ENCODE measurements around the gene CASQ2.
"Not testable (repeated sequence)": the region's sequence is repeated elsewhere in the genome, so short reads cannot be mapped to it uniquely, and the experiment has no call there.

The CASQ2 gene

GRCh38 chr1:115781343-115781742, 12.8 kb upstream of the CASQ2 start:
- no peak for DNase-seq (ENCODE audit: low read depth in 3 of 3)

GRCh38 chr1:115780655-115781054, 12.1 kb upstream of the CASQ2 start:
- DNase-seq (ENCODE audit: low read depth in 3 of 3): not testable (repeated sequence)

GRCh38 chr1:115779075-115779474, 10.6 kb upstream of the CASQ2 start:
- DNase-seq (ENCODE audit: low read depth in 3 of 3): not testable (repeated sequence)

GRCh38 chr1:115771847-115772457, 3.4 kb upstream of the CASQ2 start:
- peak in 1 of 3 donors; percentile 5 for DNase-seq (ENCODE audit: low read depth in 3 of 3)

GRCh38 chr1:115771094-115771846, 2.8 kb upstream of the CASQ2 start:
- no peak for DNase-seq (ENCODE audit: low read depth in 3 of 3)

DNA sequence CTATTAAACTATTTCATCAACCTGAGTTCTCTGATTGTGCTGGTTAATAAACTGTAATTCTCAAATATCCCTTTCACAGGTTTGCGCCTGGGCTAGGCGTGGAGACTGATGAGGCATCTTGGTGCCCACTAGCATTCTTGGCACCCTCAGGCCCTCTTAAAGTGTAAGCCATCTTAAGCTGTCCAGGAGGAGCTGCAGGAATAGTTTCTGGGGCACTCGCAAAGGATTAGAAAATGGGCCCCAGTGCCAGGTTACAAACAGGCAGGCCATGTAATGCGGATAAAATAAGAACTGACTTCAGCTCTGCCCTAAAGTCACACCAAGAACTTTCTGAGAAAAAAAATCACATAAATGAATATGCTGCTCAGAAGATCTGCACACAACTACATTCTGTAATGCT, 1.1 kb downstream of the CASQ2 start:
- no peak for DNase-seq (ENCODE audit: low read depth in 3 of 3)

GRCh38 chr1:115765091-115765490, 3.4 kb downstream of the CASQ2 start:
- no peak for DNase-seq (ENCODE audit: low read depth in 3 of 3)

- no peak for DNase-seq (ENCODE audit: low read depth in 3 of 3)
Measured at GRCh38 chr1:115764541-115764940, 4.0 kb downstream of the CASQ2 start.

DNA sequence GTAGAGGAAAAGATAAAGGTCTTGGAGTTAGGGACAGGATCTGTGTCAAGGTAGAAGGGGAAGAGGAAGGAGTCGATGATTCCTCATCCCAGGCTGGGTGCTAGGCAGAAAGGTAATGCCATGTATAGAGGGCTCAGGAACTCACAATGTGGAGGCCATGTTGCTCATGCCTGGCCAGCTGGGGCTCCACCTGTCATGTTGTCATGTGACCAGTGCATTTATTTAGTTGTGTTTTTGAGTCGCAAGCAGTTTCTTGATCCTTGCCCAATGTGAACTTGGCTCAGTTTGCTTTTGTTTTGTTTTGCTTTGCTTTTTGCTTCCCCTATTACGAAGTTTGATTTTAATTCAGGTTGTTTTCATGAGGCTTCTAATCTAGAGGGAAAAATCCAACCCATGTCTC, 5.7 kb downstream of the CASQ2 start:
- no peak for DNase-seq (ENCODE audit: low read depth in 3 of 3)

DNA sequence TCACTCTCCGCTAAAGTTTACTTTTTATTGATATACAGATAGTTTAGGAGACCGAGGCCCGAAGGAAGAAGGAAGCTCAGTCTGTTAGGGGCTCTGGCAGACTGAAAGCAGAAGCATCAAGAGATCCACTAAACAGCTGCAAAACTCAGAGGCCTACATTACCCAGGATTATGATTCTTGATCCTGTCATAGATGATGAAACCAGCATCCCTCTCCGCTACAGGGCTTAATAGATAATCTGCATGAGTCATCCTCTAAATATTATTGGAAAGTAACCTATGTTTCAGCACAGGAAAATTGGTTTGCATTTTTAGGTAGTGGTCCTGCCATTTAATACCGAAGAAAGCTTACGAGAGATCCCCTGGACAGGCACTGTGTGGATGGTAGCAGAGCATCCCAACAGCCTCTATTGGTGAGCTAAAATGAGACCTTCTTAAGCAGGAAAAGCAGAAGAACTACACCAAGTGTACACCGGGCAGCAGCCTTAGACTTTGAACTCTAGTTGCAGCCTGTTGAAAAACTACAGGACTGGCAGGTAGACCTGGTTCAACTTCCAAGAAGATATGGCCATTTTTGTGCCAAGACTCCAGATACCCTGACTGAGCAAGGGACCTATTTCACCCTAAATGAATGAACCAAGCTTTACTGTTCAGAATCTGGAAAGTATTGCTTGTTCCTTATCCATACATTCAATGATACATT, 6.8 kb downstream of the CASQ2 start:
- DNase-seq (ENCODE audit: low read depth in 3 of 3): no peak

- no peak for DNase-seq (ENCODE audit: low read depth in 3 of 3)
Measured at GRCh38 chr1:115757856-115758255, 10.7 kb downstream of the CASQ2 start.

GRCh38 chr1:115757326-115757725, 11.2 kb downstream of the CASQ2 start:
- DNase-seq (ENCODE audit: low read depth in 3 of 3): no peak

DNA sequence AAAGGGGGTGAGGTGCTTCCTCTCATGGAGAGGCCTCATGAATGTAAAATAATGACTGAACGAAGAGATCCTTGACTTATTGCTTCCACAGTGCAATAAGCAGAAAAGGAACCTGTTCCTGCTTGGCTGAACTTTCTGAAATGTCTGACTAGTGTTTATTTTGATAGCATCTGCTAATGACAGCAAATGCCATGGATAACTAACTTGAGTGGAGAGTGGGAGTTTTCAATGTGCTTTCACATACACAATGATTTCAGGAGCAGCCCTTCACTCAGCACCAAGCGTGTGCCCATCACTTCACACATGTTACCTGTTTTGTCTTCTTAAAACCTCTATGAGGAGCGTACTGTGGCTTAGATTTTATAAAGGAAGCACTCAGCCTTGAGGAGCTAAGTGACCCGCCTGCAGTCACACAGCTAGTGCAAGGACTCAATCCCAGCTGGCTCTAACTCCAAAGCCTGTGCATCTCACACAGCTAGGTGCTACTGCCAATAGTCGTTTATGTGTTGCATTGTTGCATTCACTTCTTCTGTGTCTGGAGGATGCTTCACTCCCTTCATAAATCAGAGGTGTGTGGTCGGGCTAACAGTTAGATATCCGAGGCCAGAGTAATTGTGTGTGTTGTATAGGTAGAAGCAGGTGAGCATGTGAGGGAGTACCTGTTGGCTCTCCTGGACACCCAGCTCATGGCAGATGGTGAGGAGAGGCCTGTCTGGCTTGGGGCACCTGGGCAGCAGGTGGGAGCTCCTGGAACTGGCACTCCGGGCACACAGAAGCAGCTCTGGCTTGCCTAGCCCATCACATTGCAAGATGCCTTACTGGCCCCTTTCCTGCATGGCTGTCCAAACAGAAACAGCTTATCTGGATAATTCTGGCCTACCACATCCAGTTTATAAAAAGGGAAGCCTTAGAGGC, 12.8 kb downstream of the CASQ2 start:
- DNase-seq (ENCODE audit: low read depth in 3 of 3): no peak

DNA sequence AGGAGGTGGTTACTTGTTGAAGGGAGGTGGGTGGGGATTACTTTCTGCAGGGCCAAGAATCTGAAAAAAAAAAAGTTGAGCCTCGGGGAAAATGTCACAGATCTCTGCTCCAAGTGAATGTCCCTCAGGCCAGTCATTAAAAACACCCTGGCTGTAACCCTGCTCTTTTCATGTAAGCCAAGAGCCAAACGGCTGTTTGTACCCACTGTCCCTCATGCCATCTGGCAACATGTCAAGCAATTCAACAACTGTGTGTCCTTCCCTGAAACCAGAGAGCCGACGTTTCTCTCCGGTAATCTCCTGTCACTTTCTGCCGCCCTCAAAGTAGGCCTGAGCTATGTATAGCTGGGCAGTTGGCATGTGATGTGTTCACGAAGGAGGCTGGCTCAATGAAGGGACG, 14.7 kb downstream of the CASQ2 start:
- DNase-seq (ENCODE audit: low read depth in 3 of 3): no peak

DNA sequence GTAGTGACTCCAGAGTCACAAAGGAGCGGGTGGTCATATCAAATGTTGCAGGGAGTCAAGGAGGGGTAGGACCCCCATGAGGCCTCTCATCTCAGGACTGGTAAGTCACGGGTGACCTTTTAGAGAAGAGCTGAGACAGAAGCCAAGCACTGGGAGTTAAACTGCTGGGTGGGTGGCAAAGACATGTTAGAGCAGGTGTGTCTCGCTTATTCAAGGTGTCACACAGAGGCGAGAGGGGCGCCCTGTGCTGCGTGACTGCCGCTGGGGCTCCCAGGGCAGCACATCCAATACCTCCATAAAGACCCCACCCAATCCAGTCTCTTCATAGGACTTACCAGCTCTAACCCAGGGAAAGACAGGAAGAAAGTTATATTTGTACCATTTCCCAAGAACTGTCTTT, 15.2 kb downstream of the CASQ2 start:
- no peak for DNase-seq (ENCODE audit: low read depth in 3 of 3)

GRCh38 chr1:115748401-115749150, 19.9 kb downstream of the CASQ2 start:
- DNase-seq (ENCODE audit: low read depth in 3 of 3): no peak

DNA sequence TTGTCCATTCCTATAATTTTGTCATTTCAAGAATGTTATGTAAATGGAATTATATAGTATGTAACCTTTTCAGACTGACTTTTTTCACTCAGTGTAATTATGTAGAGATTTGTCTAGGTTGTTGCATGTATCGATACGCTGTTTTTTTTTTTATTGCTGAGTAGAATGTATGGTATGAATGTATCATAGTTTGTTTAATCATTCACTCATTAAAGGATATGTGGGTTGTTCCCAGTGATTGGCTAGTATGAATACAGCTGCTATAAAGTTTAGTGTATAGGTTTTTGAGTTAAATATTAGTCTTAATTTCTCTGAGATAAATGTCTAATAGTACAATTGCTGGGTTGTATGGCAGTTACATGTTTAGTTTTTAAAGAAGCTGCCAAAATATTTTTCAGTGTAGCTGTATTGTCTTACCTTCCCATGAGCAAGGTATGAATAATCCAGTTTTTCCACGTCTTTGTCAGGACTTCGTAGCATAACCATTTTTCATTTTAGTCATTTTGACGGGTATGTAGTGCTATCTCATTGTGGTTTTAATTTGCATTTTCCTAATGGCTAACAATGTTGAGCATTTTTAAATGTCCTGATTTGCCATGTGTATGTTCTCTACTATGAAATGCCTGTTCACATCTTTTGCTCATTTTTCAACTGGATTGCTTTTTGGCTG, 22.4 kb downstream of the CASQ2 start:
- DNase-seq (ENCODE audit: low read depth in 3 of 3): no peak

DNA sequence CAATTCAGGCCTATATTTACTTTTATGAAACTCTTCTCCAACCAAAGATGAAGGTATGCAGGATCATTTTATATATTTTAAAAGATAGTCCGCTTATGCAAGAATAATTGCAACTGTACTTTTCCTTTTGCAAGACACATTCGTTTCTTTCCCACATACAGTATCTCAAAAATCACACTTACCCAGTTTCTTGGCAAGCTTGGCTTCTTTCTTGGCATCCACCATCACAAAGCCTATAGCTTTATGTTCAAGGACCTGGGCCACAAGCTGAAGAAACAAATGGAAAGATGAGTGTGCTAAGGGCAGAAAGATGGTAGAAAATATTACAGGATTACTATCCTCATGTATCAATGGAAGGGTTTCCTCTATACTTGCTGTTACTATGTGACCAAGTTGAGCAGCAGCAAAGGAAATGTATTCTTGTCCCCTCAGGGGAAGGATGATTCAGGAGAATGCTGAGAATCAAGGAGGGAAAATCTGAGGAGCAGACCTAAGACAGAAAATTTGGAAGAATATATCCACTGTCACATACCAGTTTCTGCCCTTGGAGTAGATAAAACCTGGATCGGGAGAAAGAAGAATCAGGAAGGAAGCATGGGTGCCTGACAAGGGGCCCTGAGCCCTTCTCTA, 23.8 kb downstream of the CASQ2 start:
- DNase-seq (ENCODE audit: low read depth in 3 of 3): no peak

GRCh38 chr1:115740811-115741210, 27.7 kb downstream of the CASQ2 start:
- no peak for DNase-seq (ENCODE audit: low read depth in 3 of 3)

DNA sequence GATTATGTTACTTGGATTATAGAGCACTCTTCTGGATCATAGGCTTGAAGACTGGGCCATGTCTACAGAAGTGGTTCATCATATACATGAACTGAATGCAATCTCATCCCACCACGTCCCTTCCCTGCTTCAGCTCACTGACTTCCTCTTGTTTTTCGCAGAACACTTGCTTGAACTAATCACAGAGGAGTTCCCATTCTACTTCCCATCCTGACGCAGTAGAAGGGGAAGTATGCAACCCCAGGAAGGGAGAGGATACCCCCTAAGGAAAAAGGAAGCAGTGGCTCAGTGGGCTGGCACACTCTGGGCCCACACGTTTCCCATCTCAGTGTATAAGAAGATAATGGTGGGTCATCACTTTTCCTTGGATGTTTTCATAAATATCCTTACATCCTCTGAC, 36.2 kb downstream of the CASQ2 start:
- no peak for DNase-seq (ENCODE audit: low read depth in 3 of 3)

Data from stimulated activated CD4-positive, alpha-beta T cell treated with anti-CD3 and anti-CD28 coated beads, TNF-alpha, amount 100 ng/mL, for 48 hours (primary cell).